Measurements from ENCODE around the gene MYRIP.
"Not testable (repeated sequence)": the region's sequence is repeated elsewhere in the genome, so short reads cannot be mapped to it uniquely, and the experiment has no call there.

MYRIP gene

GRCh38 chr3:40130721-40131120 lies 321.3 kb downstream of the MYRIP start:
- peak; percentile 70 for DNase-seq (ENCODE audit: low read depth)

- not testable (repeated sequence) for DNase-seq (ENCODE audit: low read depth)
Measured at GRCh38 chr3:40133886-40134575, 324.6 kb downstream of the MYRIP start.

- peak; percentile 93 for DNase-seq (ENCODE audit: low read depth)
Measured at GRCh38 chr3:40137591-40138295, 328.3 kb downstream of the MYRIP start.

- peak; percentile 66 for DNase-seq (ENCODE audit: low read depth)
Measured at GRCh38 chr3:40143283-40144090, 334.1 kb downstream of the MYRIP start.

GRCh38 chr3:40148827-40149226 lies 339.4 kb downstream of the MYRIP start:
- DNase-seq (ENCODE audit: low read depth), result no peak

GRCh38 chr3:40152482-40153133 lies 343.2 kb downstream of the MYRIP start:
- no peak for DNase-seq (ENCODE audit: low read depth)

- DNase-seq (ENCODE audit: low read depth), result no peak
Measured at GRCh38 chr3:40160933-40161332, 351.5 kb downstream of the MYRIP start.

GRCh38 chr3:40162616-40163015 lies 353.2 kb downstream of the MYRIP start:
- DNase-seq (ENCODE audit: low read depth), result no peak

- DNase-seq (ENCODE audit: low read depth), result no peak
Measured at GRCh38 chr3:40166997-40167396, 357.6 kb downstream of the MYRIP start.

GRCh38 chr3:40167958-40168357 lies 358.5 kb downstream of the MYRIP start:
- DNase-seq (ENCODE audit: low read depth), result no peak

GRCh38 chr3:40169983-40170382 lies 360.6 kb downstream of the MYRIP start:
- DNase-seq (ENCODE audit: low read depth), result no peak

- no peak for DNase-seq (ENCODE audit: low read depth)
Measured at GRCh38 chr3:40170395-40170794, 361.0 kb downstream of the MYRIP start.

GRCh38 chr3:40172560-40172959 lies 363.2 kb downstream of the MYRIP start:
- DNase-seq (ENCODE audit: low read depth), result no peak

GRCh38 chr3:40173227-40173721 lies 363.9 kb downstream of the MYRIP start:
- DNase-seq (ENCODE audit: low read depth), result no peak

- no peak for DNase-seq (ENCODE audit: low read depth)
Measured at GRCh38 chr3:40178012-40178594, 368.7 kb downstream of the MYRIP start.

GRCh38 chr3:40179016-40179415 lies 369.6 kb downstream of the MYRIP start:
- peak; percentile 76 for DNase-seq (ENCODE audit: low read depth)

GRCh38 chr3:40181182-40181581 lies 371.8 kb downstream of the MYRIP start:
- no peak for DNase-seq (ENCODE audit: low read depth)

GRCh38 chr3:40185029-40185695 lies 375.8 kb downstream of the MYRIP start:
- no peak for DNase-seq (ENCODE audit: low read depth)

- DNase-seq (ENCODE audit: low read depth), result no peak
Measured at GRCh38 chr3:40186508-40186907, 377.1 kb downstream of the MYRIP start.

GRCh38 chr3:40187945-40188344 lies 378.5 kb downstream of the MYRIP start:
- DNase-seq (ENCODE audit: low read depth), result no peak

GRCh38 chr3:40189118-40189517 lies 379.7 kb downstream of the MYRIP start:
- no peak for DNase-seq (ENCODE audit: low read depth)
